Muscle layer of duodenum (tissue), 2 donors: Measurements from ENCODE around the gene FBLN2.

ENCODE experiments used
- H3K27ac ChIP-seq: one replicate; pipeline ENCODE4 v1.7.0; 2013; ENCODE audit warnings: mild to moderate bottlenecking, low read length
- H3K27me3 ChIP-seq: one replicate; pipeline ENCODE4 v1.7.0; 2013; ENCODE audit warnings: low read depth, mild to moderate bottlenecking, control low read depth, low read length
- H3K36me3 ChIP-seq, 2 donors: one replicate each; pipeline ENCODE4 v1.7.0; 2013; ENCODE audit warnings: low read length in 2 of 2, control low read depth in 1 of 2, mild to moderate bottlenecking in 1 of 2; ENCODE audit not compliant: insufficient read depth in 2 of 2, control insufficient read depth in 1 of 2
- H3K4me1 ChIP-seq, 2 donors: one replicate each; pipeline ENCODE4 v1.7.0; 2013; ENCODE audit warnings: low read length in 2 of 2, mild to moderate bottlenecking in 2 of 2, control low read depth in 1 of 2, moderate library complexity in 1 of 2; ENCODE audit not compliant: insufficient read depth in 2 of 2, control insufficient read depth in 1 of 2
- H3K4me3 ChIP-seq, 2 donors: one replicate each; pipeline ENCODE4 v1.7.0; 2013; ENCODE audit warnings: low read length in 2 of 2, low read depth in 1 of 2, mild to moderate bottlenecking in 1 of 2
- H3K9me3 ChIP-seq, 2 donors: one replicate each; pipeline ENCODE4 v1.7.0; 2013; ENCODE audit warnings: low read length in 2 of 2, control low read depth in 1 of 2, mild to moderate bottlenecking in 1 of 2; ENCODE audit not compliant: control insufficient read depth in 1 of 2
- donor health status: healthy.

FBLN2 gene

GRCh38 chr3:13684854-13685253 lies 135.9 kb downstream of the FBLN2 start:
- Histone ChIP-seq H3K9me3 (no peaks in the 10 kb centered on the region), H3K4me3 (no peak overlapping the region), H3K27me3 (no peaks in the 10 kb centered on the region), H3K4me1 (no peaks in the 10 kb centered on the region), H3K27ac (no peak overlapping the region), H3K36me3 (no peaks in the 10 kb centered on the region)

GRCh38 chr3:13685721-13686120 lies 136.8 kb downstream of the FBLN2 start:
- no peaks in the 10 kb centered on the region for H3K36me3 ChIP-seq
- H3K9me3 ChIP-seq: no peaks in the 10 kb centered on the region
- H3K4me1 ChIP-seq: no peaks in the 10 kb centered on the region
- no peak overlapping the region for H3K4me3 ChIP-seq
- no peak overlapping the region for H3K27ac ChIP-seq
- H3K27me3 ChIP-seq: no peaks in the 10 kb centered on the region

DNA sequence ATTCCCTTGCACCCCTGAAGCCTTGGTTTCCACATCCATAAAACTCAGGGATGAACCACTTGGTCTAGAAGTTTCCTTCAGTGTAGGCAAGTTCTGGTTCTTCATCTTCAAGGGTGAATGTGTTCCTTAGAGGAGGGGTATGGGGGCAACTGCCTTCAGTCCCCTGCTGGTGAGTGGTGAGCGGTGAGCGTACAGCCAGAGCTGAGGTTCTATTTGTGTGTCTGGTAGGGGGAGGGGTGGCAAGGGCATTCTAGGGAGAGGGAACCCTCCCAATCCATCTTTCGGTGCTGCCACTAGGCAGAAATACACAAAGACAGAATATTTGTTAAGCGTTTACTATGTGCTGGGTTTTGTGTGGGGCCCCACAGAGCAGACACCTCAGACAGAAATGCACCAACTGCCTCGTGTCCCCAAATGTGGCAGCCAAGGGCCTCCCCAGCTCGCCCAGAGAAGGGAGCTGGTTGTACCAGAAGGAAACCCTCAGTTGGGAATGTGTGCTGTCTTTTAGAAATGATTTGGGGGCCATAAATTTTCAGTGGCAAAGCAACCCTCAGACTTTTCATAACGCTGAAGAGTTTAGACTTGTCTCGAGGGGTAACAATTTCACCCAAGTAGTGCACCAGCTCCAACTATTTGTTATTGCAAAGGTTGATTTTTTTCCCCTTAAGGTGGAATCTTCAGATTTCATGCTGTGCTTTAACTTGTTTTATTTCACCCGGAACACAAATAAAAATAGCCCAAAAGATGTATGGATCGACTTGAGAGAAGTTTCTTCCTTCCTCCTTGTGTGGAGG lies 137.6 kb downstream of the FBLN2 start:
- Histone ChIP-seq H3K27ac (no peak overlapping the region), H3K9me3 (no peaks in the 10 kb centered on the region), H3K4me1 (no peaks in the 10 kb centered on the region), H3K36me3 (no peaks in the 10 kb centered on the region), H3K4me3 (no peak overlapping the region), H3K27me3 (no peaks in the 10 kb centered on the region)

DNA sequence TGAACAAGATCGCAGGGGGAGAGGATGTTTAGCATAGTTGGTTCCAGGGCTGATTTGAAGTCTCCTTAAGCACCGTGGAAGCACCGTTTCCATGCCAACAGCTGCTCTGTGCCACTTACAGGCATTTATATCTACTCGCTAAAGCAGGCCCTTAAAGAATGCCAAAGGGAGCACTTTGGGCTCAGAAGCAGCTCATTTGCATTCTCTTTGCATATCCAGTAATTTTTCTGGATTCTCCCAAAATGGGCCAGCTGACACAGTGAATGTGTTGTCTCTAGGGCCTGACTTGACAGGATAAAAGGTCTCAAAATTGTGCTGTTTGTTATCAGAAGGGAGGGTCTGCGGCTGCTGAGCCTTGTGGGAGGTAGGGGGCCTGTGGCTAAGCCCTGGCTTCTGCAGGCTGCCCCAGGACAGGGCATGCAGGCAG lies 138.6 kb downstream of the FBLN2 start:
- Histone ChIP-seq H3K27ac (no peak overlapping the region), H3K4me1 (no peaks in the 10 kb centered on the region)

More for the DNA sequence above, 138.6 kb downstream of the FBLN2 start:
- Histone ChIP-seq H3K4me3 (no peak overlapping the region), H3K9me3 (peaks cover 0 to 3% of the 10 kb centered on the region in 2 donors), H3K36me3 (no peaks in the 10 kb centered on the region), H3K27me3 (no peaks in the 10 kb centered on the region)
